Tibial artery (tissue), 4 donors: ENCODE measurements around the gene FKBP6.

Experiments used
- DNase-seq, 2 donors: peaks; one replicate each; pipeline ENCODE4 v3.0.0-alpha.2; 2019
- H3K27ac ChIP-seq, 2 donors: fragments of 200-600 bp; sonication (generic) in 1 of 2; 1 replicate in 1 of 2; 2 replicates in 1 of 2; pipeline ENCODE4 v1.5.1; 2018 to 2019; ENCODE audit warnings: mild to moderate bottlenecking in 1 of 2
- H3K27me3 ChIP-seq, 2 donors: fragments of 200-600 bp; sonication (generic) in 1 of 2; one replicate each; pipeline versions ENCODE4 v1.5.1 to v1.6.0; 2016 to 2019
- H3K36me3 ChIP-seq, 3 donors: fragments of 200-600 bp; sonication (generic) in 2 of 3; one replicate each; pipeline ENCODE4 v1.5.1; 2016 to 2019; ENCODE audit warnings: mild to moderate bottlenecking in 2 of 3
- H3K4me1 ChIP-seq, 4 donors: fragments of 200-600 bp; sonication (generic) in 2 of 4; 1 replicate in 3 of 4; 2 replicates in 1 of 4; pipeline ENCODE4 v1.5.1; 2016 to 2019
- H3K4me3 ChIP-seq, 2 donors: fragments of 200-600 bp; sonication (generic) in 1 of 2; 1 replicate in 1 of 2; 2 replicates in 1 of 2; pipeline ENCODE4 v1.5.1; 2018 to 2019; ENCODE audit warnings: mild to moderate bottlenecking in 2 of 2
- H3K9me3 ChIP-seq, 3 donors: fragments of 200-600 bp; sonication (generic) in 1 of 3; one replicate each; pipeline ENCODE4 v1.5.1; 2016 to 2019
- intact Hi-C: fragments of 100-400 bp; cut with DNase I; formaldehyde crosslinking; loops from one replicate; pipeline ENCODE4 v1.15.0; 2023; ENCODE audit warnings: low total_unique reads
- TF ChIP-seq, protein P1 (sequence below), 2 experiments: fragments of 200-600 bp in 1 of 2; fragments of 450-650 bp in 1 of 2; IDR thresholded peaks; one replicate each; pipeline ENCODE4 v1.5.1; 2017 to 2019; ENCODE audit warnings: antibody characterized with exemption in 2 of 2, mild to moderate bottlenecking in 1 of 2, moderate library complexity in 1 of 2

The FKBP6 gene

DNA sequence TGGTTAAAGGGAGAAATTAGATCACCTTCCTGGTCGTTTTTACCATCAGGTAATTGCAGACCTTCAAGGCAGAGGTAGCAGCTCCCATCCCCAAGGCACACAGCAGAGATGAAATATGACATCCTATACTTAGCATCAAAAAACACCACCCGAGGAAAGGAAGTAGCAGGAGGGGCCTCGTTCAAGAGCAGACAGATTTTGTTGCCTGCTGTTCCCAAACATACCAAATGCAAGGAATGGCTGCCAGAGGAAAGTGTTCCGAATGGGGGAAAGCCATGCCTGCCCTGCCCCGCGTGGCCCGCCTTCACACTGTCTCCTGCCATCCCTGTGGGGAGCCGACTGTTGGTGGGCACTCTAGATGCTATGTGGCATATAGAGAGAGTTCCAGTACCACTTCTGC lies 18.0 kb downstream of the FKBP6 start:
- peaks cover 0 to 5% (median 2%) of the 10 kb centered on the region in 4 donors for H3K4me1 ChIP-seq
- no peak overlapping the region for H3K27ac ChIP-seq
- TF ChIP-seq, protein P1, sequence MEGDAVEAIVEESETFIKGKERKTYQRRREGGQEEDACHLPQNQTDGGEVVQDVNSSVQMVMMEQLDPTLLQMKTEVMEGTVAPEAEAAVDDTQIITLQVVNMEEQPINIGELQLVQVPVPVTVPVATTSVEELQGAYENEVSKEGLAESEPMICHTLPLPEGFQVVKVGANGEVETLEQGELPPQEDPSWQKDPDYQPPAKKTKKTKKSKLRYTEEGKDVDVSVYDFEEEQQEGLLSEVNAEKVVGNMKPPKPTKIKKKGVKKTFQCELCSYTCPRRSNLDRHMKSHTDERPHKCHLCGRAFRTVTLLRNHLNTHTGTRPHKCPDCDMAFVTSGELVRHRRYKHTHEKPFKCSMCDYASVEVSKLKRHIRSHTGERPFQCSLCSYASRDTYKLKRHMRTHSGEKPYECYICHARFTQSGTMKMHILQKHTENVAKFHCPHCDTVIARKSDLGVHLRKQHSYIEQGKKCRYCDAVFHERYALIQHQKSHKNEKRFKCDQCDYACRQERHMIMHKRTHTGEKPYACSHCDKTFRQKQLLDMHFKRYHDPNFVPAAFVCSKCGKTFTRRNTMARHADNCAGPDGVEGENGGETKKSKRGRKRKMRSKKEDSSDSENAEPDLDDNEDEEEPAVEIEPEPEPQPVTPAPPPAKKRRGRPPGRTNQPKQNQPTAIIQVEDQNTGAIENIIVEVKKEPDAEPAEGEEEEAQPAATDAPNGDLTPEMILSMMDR (IDR thresholded peaks at IDR 0.05) = no peak
- no peaks in the 10 kb centered on the region for H3K9me3 ChIP-seq
- peaks cover 0 to 5% of the 10 kb centered on the region in 2 donors for H3K27me3 ChIP-seq
- no peak for DNase-seq
- no peaks in the 10 kb centered on the region for H3K36me3 ChIP-seq
- no peak overlapping the region for H3K4me3 ChIP-seq
- intact Hi-C loops = loop anchor here (10.0 kb wide), 1 partner anchor 89 kb away; the partner anchor contains the start of gene FZD9

GRCh38 chr7:73349763-73350162 lies 21.8 kb downstream of the FKBP6 start:
- no peaks in the 10 kb centered on the region for H3K4me1 ChIP-seq
- no peaks in the 10 kb centered on the region for H3K9me3 ChIP-seq
- H3K27me3 ChIP-seq = peaks cover 0 to 3% of the 10 kb centered on the region in 2 donors
- intact Hi-C loops = loop anchor here (10.0 kb wide), 1 partner anchor 85 kb away; the partner anchor contains the start of gene FZD9
- TF ChIP-seq, protein P1 (IDR thresholded peaks at IDR 0.05) = no peak
- H3K36me3 ChIP-seq = no peaks in the 10 kb centered on the region
- no peak for DNase-seq
- no peak overlapping the region for H3K27ac ChIP-seq
- H3K4me3 ChIP-seq = no peak overlapping the region

GRCh38 chr7:73350306-73351068 lies 22.5 kb downstream of the FKBP6 start:
- DNase-seq = no peak
- Histone ChIP-seq H3K27ac (no peak overlapping the region), H3K4me1 (no peaks in the 10 kb centered on the region), H3K27me3 (peaks cover 0 to 4% of the 10 kb centered on the region in 2 donors), H3K9me3 (no peaks in the 10 kb centered on the region), H3K4me3 (no peak overlapping the region), H3K36me3 (no peaks in the 10 kb centered on the region)
- intact Hi-C loops = no loop called here
- TF ChIP-seq, protein P1 (IDR thresholded peaks at IDR 0.05) = no peak

DNA sequence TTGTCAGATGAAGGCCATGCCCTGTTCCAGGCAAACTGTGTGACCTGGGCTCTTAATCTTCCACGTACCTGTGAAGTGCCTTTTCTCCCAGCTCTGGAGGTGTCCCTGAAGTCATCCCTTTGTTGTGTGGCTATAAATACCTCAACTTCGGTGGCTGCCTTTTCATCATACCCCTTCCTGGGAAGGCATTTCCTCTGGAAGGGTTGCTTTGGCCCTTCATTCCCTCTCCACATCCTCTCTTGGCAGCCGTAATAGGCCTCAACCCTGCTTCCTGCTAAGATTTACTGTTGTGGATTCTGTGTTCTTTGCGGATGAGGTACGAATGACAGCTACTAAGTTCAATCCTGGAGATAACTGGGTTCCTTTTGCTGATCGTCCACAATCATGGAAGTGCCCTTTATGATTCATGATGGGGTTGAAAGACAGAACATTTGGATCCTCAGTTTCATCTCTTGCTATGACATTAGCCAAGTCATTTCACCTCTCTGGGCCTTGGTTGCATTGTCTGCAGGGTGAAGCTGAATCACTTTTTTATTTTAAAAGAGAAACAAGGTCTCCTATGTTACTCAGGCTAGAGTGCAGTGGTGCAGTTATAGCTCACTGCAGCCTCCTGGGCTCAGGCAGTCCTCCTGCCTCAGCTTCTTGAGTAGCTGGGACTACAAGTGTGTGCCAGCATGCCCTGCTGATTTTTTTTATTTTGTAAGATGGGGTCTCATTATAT lies 23.6 kb downstream of the FKBP6 start:
- Histone ChIP-seq H3K27me3 (peaks cover 0 to 4% of the 10 kb centered on the region in 2 donors), H3K4me1 (no peaks in the 10 kb centered on the region), H3K4me3 (no peak overlapping the region), H3K36me3 (no peaks in the 10 kb centered on the region), H3K9me3 (no peaks in the 10 kb centered on the region), H3K27ac (no peak overlapping the region)
- intact Hi-C loops = no loop called here
- no peak for DNase-seq
- TF ChIP-seq, protein P1 (IDR thresholded peaks at IDR 0.05) = no peak

- Histone ChIP-seq H3K27me3 (peaks cover 0 to 4% of the 10 kb centered on the region in 2 donors), H3K9me3 (no peaks in the 10 kb centered on the region), H3K4me3 (no peak overlapping the region), H3K36me3 (no peaks in the 10 kb centered on the region), H3K27ac (no peak overlapping the region), H3K4me1 (peaks cover 0 to 3% (median under 1%) of the 10 kb centered on the region in 4 donors)
- intact Hi-C loops = no loop called here
- TF ChIP-seq, protein P1 (IDR thresholded peaks at IDR 0.05) = no peak
- DNase-seq = no peak
These were observed 24.8 kb downstream of the FKBP6 start for GRCh38 chr7:73352784-73353183.
